WTC11 (cell line): Measurements from ENCODE around the gene FGR.

Source experiments
- NFYB ChIP-seq: sonication (generic); formaldehyde crosslinking; conservative IDR thresholded peaks from 2 replicates; pipeline ENCODE4 v1.8.0; 2022; ENCODE audit warnings: low read depth, missing genetic modification reagents
- TCF7 ChIP-seq: sonication (generic); formaldehyde crosslinking; IDR thresholded peaks from 2 replicates; pipeline ENCODE4 v1.8.0; 2022; ENCODE audit warnings: mild to moderate bottlenecking, low read depth, missing genetic modification reagents, moderate library complexity
- ZBTB21 ChIP-seq: sonication (generic); formaldehyde crosslinking; IDR thresholded peaks from 2 replicates; pipeline ENCODE4 v1.8.1; 2023; ENCODE audit warnings: mild to moderate bottlenecking, missing genetic modification reagents, borderline replicate concordance
- TF ChIP-seq, protein P1 (sequence below): fragments of 200-600 bp; IDR thresholded peaks from 2 replicates; pipeline ENCODE4 v1.8.0; 2022; ENCODE audit warnings: antibody characterized with exemption
- TF ChIP-seq, protein P2 (sequence below): sonication (generic); formaldehyde crosslinking; IDR thresholded peaks from 2 replicates; pipeline ENCODE4 v1.8.0; 2022; ENCODE audit warnings: mild to moderate bottlenecking, missing genetic modification reagents
- TF ChIP-seq, protein P3 (sequence below): sonication (generic); formaldehyde crosslinking; IDR thresholded peaks from 2 replicates; pipeline ENCODE4 v1.8.1; 2023; ENCODE audit warnings: mild to moderate bottlenecking, missing genetic modification reagents
- TF ChIP-seq, protein P4 (sequence below): sonication (generic); formaldehyde crosslinking; IDR thresholded peaks from 2 replicates; pipeline ENCODE4 v1.8.0; 2023; ENCODE audit warnings: missing genetic modification reagents

DNA sequence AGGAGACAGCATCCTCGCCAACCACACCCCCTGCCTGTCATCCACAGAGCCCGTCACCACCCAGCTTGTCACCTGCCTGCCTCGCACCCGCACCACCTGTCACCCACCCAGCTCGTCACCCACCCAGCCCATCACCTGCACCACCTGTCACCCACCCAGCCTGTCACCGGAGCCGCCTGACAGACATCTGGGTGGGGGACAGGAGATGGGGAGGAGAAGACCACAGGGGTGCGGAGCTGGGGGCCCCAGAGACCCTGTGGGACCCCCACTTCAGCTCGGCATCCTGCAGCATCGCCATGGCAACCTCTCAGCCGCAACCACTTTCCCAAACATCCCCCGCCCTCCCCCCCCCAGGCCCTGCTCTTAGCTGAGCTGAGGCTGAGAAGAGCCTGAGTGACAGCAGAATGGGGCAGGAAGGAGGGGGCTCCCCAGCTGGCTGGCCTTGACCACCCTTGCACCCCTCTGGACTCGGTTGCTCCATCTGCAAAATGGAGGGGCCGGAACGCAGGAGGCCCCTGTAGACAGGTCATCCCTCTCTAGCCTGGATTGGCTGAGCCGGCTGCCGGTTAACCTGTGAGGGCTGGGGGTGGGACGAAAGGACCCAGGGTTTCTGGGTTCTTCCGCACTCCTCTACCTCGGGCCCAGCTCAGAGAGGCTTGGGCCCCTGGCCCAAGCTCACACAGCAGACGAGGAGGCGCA is 42.6 kb downstream of the FGR start:
- TF ChIP-seq, protein P1, sequence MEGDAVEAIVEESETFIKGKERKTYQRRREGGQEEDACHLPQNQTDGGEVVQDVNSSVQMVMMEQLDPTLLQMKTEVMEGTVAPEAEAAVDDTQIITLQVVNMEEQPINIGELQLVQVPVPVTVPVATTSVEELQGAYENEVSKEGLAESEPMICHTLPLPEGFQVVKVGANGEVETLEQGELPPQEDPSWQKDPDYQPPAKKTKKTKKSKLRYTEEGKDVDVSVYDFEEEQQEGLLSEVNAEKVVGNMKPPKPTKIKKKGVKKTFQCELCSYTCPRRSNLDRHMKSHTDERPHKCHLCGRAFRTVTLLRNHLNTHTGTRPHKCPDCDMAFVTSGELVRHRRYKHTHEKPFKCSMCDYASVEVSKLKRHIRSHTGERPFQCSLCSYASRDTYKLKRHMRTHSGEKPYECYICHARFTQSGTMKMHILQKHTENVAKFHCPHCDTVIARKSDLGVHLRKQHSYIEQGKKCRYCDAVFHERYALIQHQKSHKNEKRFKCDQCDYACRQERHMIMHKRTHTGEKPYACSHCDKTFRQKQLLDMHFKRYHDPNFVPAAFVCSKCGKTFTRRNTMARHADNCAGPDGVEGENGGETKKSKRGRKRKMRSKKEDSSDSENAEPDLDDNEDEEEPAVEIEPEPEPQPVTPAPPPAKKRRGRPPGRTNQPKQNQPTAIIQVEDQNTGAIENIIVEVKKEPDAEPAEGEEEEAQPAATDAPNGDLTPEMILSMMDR, result no peak
- TF ChIP-seq ZBTB21 (CRISPR knock-in tag) (no peak), NFYB (CRISPR knock-in tag) (peak; percentile 66), TCF7 (CRISPR knock-in tag) (no peak)
- TF ChIP-seq, protein P2, sequence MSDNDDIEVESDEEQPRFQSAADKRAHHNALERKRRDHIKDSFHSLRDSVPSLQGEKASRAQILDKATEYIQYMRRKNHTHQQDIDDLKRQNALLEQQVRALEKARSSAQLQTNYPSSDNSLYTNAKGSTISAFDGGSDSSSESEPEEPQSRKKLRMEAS (CRISPR knock-in tag), result no peak
- TF ChIP-seq, protein P3, sequence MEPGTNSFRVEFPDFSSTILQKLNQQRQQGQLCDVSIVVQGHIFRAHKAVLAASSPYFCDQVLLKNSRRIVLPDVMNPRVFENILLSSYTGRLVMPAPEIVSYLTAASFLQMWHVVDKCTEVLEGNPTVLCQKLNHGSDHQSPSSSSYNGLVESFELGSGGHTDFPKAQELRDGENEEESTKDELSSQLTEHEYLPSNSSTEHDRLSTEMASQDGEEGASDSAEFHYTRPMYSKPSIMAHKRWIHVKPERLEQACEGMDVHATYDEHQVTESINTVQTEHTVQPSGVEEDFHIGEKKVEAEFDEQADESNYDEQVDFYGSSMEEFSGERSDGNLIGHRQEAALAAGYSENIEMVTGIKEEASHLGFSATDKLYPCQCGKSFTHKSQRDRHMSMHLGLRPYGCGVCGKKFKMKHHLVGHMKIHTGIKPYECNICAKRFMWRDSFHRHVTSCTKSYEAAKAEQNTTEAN, result no peak
- TF ChIP-seq, protein P4, sequence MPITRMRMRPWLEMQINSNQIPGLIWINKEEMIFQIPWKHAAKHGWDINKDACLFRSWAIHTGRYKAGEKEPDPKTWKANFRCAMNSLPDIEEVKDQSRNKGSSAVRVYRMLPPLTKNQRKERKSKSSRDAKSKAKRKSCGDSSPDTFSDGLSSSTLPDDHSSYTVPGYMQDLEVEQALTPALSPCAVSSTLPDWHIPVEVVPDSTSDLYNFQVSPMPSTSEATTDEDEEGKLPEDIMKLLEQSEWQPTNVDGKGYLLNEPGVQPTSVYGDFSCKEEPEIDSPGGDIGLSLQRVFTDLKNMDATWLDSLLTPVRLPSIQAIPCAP (CRISPR knock-in tag), result no peak
